DMS 273 (cell line): Measurements from ENCODE around the gene CACNA1C.

Experiments used
- DNase-seq: peaks from one replicate; lab custom pipeline; 2025; ENCODE audit not compliant: unreplicated experiment; lab: John Stamatoyannopoulos, UW

CACNA1C gene

DNA sequence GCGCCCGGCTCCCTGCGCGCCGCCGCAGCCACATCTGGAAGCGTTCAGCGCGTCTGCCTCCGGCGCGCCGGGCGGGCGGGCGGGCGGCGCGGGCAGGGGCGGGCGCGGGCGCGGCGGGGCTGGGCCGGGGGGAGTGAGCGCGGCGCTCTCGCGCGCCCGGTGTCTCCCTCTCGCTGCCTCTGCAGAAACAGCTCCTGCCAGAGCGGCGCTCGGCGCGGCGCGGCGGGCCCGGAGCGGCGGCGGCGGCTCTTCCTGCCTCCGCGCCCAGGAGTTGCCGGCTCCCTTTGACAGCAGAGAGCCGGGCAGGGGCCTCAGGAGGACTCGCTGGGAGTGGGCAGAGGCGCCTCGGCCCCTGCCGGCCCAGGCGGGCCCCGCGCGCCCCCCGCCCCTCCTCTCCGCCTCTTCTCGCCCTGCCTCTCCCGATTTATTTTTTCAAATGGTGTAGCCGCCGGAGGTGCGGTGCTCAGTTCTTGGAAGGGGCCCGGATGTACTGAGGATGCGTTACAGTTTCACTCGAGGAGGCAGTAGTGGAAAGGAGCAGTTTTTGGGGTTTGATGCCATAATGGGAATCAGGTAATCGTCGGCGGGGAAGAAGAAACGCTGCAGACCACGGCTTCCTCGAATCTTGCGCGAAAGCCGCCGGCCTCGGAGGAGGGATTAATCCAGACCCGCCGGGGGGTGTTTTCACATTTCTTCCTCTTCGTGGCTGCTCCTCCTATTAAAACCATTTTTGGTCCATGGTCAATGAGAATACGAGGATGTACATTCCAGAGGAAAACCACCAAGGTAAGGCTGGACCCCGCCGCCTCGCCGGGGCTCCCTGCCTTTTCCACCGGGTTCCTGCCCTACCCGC lies at the start of gene CACNA1C:
Gene CACNA1C (plus strand): TSS at position 162 of the 853 bp plus-strand sequence. CDS start 576 bp downstream, at position 738.
- DNase-seq, result peak; percentile 75

DNA sequence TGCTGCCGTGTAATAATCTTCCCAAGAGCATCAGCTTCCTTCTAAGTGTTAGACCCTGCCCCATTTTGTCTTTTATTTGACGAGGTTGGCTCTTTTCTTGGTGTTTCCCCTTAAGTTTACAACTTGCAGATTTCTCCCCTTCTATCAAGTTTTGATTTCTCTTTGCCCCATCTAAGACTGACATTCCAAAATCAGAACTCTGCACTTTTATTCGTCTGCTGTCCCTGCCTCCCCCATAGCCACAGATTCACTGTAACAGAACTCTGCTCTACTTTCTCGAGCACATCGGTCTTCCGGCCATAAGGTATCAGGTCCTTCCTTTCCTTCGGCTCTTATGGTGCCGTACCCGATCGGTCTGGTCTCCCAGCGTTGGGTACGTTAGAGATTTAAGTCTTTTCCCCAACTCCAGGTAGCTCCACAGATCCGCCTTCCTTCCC lies 49.1 kb upstream of the CACNA1C start:
- no peak for DNase-seq

GRCh38 chr12:2004113-2004929 lies 48.5 kb upstream of the CACNA1C start, which contains the start of gene DCP1B:
TSS of gene DCP1B (minus strand) at chr12:2004457. CDS start at chr12:2004431, 26 bp downstream.
- DNase-seq, result peak; percentile 96

- DNase-seq, result no peak
These were observed 44.1 kb upstream of the CACNA1C start for GRCh38 chr12:2008677-2009076.

DNA sequence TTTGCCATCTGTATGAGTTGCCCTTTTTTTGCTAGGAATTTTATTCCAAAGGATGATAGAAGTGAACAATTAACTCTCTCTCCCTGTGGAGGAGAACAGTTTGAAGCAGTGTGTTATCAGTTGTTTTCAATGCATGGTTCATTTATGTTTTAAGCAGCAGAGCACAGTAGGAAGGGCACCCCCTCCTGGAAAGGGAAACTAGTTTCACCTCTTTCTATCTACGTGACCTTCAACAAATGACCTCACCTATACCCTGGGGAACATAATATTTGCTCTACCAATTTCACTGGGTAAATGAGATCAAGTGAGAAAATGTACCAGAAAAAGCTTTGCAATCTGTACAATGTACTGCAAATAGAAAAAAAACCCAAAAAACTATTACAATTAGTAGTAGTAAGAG lies 43.2 kb upstream of the CACNA1C start:
- no peak for DNase-seq

DNA sequence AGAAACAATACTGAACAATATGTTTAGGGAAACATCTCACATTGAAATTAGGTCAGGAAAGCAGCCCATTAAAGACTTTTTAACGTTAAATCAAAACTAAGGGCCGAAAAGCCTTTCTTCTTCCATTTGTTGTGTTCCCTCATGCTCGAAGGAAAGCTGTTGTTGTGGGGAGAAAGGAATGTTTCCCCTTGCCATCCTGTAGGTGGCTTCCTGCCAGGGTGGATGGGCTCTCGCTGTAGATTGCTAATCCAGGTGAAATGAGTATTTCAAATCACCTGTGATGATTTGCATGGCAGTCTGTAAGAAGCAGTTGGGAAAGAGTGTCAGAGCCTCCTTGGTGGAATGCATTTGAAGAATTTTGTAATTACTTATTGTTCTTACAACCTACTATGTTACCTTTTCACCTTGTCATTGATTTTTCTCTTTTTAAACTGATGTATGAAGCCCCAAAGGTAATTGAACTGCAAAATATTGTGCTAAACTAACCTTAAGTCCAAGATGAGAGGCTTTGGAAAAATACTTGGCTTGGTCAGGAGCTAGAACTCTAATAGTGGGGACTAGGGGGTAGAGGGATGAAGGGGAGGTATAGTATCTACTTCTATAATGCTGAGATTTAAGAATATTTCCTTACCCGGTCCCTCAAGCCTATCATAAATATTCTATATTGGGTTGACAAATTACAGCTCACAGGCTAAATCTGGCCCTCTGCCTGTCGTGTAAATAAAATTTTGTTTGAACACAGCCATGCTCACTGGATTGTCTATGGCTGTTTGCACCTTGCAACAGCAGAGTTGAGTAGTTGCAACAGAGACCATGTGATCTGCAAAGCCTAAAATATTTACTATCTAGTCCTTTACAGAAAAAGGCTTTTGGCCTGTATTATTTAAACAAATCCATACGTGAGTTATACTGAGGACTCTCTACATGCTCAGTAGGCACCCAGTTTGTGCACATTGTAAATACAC lies 40.9 kb upstream of the CACNA1C start:
- no peak for DNase-seq

- DNase-seq, result no peak
These were observed 39.7 kb upstream of the CACNA1C start for GRCh38 chr12:2013086-2013485.

DNA sequence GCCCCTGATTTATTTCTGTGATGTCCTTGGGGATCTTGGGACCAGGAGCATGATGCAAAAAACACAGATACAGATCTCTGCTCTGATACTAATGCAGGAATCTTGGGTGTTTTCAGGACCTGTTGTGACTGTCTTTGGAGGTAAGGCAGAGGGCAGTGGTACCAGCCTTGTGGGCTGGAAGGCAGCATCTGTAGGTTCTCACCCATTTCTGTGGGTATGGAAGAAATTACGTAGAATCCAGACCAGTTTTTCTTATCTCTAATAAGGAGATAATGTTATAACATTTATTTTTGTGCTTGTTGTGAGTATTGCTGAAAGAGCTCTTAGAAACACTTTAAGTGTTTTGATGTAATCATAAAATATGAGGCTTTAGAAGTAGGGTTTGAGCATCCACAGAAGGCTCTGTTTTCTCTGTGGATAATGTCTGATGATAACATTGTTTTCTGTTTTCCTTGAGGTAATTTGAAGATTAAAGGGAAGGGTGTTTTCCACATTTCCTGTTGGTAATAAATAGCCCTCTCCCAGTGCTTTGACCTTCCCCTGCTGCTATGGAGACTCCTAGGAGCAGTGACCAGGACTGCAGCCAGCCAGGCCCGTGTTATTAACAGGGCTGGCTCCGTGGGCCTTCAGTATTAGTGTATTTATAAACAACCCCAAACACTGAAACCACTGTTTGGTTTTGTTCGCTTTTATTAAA lies 39.1 kb upstream of the CACNA1C start:
- no peak for DNase-seq

DNA sequence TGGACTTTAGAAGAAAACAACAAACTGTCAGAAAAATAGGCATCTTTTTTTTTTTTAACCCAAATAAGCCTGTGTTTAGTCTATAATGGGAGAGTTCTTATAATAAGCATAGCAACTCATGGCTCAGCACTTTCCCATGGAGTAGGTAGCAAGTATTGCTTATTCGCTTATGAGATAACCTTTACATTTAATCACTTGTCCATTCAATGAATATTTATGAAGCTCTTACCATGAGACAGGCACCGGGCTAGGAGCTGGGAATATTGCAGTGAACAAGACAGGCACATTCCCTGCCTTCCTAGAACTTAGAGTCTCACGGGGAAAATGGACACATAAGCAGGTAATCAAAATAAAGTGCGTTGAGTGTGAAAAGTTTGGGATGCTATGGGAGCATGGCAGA lies 38.6 kb upstream of the CACNA1C start:
- no peak for DNase-seq

DNA sequence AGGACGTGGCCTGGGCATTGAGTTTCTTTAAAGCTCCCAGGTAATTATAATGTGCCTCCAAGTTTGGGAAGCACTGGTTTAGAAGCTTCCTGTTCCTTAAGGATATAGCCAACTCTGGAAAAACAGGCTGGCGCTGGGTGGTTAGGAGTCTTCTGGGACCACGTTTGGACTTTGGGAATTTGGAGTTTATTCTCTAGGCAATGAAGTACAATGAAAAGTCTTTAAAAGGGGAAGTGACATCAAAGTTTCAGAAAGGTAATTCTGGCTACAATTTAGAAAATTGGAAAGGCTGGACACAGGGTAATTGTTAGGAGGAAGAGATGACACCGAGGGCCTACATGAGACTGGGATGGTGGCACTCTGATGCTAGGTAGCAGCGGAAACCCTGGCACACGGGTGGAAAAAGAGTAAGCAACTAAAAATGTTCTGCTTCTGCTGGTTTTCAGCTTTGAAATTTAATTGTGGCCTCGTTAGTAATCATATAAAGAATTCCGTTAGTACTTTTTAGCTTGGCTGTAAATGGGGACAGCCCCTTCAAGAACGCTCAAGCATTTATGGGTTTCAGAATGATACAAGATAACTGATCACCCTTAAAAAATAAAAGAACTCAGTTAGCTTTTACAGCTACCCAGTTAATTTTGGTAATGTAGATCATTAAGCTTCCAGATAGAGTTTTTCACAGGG lies 35.8 kb upstream of the CACNA1C start:
- DNase-seq, result no peak

GRCh38 chr12:2017546-2018337 lies 35.0 kb upstream of the CACNA1C start:
- peak; percentile 18 for DNase-seq

GRCh38 chr12:2018391-2018790 lies 34.4 kb upstream of the CACNA1C start:
- no peak for DNase-seq

DNA sequence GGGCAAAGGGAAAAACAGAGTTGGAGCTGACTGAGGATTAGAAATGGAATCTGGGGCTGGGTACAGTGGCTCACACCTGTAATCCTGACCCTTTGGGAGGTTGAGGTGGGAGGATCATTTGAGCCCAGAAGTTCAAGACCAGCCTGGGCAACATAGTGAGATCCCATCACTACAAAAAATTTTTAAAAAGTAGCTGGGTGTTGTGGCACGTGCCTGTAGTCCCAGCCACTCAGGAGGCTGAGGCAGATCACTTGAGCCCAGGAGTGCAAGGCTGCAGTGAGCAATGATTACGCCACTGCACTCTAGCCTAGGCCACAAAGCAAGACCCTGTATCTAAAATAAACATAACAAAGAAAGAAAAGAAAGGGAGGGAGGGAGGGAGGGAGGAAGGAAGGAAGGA lies 33.7 kb upstream of the CACNA1C start:
- DNase-seq, result no peak

DNA sequence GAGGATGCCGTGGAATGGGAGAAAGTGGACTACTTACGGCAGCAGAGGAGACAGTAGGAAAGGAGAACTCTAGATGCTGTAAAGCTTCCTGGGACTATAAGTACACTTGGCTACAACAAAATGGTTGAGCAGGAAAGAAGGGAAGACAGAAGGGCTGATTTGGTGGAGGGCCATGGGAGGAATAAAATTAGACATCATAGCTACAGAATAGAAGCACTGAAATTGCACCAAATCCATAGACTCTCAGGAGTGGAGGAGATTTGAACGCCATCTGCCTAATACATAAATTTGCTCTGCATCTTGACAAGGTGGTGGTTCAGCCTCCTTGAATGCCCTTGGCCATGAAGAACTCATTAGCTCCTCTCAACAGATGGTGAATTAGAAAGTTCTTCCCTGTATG lies 32.3 kb upstream of the CACNA1C start:
- no peak for DNase-seq

DNA sequence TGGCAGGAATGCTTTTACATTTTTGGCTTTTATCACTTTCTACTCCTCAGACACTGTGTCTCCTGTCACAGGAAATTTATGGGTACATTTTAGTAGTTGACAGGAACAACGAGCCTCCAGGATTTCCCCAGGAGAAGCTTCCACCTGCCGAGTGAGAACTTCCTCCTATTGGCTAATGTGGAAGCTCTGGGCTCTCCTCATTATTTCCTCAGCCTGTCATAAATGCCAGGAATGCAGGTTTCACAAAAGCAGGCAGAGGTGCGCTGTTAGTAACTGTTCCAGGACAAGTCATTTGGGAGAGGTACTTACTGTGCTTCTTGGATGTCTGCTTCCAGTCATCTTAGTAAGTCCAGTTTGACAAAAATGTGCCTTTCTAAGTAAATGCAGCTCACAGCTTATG lies 29.4 kb upstream of the CACNA1C start:
- no peak for DNase-seq

GRCh38 chr12:2027351-2027750 lies 25.4 kb upstream of the CACNA1C start:
- DNase-seq, result no peak

DNA sequence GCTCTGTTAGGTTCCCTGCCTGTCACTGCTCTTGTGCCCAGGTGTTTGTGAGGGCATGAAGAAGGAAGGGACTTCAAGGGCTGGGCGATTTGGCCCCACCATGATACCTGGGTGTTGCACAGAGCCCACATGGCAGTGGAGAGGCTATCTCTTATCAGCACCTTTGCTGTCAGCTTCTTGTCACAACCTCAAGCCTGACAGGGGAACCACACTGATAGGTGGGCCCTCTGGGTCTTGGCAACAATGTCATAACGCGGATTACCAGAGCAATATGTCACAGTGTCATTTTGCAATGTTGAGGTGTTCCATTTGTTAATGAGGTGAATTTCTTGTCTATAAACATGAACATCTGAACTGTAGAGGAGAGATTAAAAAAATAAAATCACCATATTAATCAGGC lies 22.9 kb upstream of the CACNA1C start:
- DNase-seq, result no peak

GRCh38 chr12:2032506-2032905 lies 20.3 kb upstream of the CACNA1C start:
- no peak for DNase-seq
